ENCODE results near the gene INPPL1.
"Not testable (repeated sequence)": the region's sequence is repeated elsewhere in the genome, so short reads cannot be mapped to it uniquely, and the experiment has no call there.

GRCh38 chr11:72206794-72207193 is 17.8 kb upstream of the INPPL1 start:
- not testable (repeated sequence) for TF ChIP-seq EZH2 (IDR thresholded peaks at IDR 0.05; ENCODE audit: borderline replicate concordance, insufficient read depth, low read depth, low read length, poor library complexity, severe bottlenecking); CTCF (IDR thresholded peaks at IDR 0.05)
